H1 (cell line): Measurements from ENCODE around the gene POLR3G. TPM values are rescaled to one million over a fixed set of nuclear protein-coding genes. Genes with fewer than 3 reads are reported as not detected.

Experiments
- CTCF ChIA-PET: fragments of 300-600 bp; sonication (Branson Sonifier 250); formaldehyde crosslinking; loops from one replicate; lab custom pipeline; 2021; ENCODE audit not compliant: partially characterized antibody; lab: Charles Lee
- POLR2A ChIA-PET: fragments of 300-600 bp; sonication (Branson Sonifier 250); formaldehyde crosslinking; loops from one replicate; lab custom pipeline; 2021; ENCODE audit warnings: inconsistent platforms; ENCODE audit not compliant: partially characterized antibody; lab: Charles Lee
- DNase-seq, 2 experiments: peaks; one replicate each; pipeline versions ENCODE4 v3.0.0 to v3.0.0-alpha.2; 2010 to 2022; ENCODE audit warnings: low spot score in 2 of 2, low read depth in 1 of 2, mixed read lengths in 1 of 2
- FAIRE-seq: peaks from 2 replicates; lab custom pipeline; 2011; peaks lifted over from hg19 to GRCh38; lab: Jason Lieb, UNC
- H2AFZ ChIP-seq: 2 replicates; pipeline ENCODE4 v1.8.1; 2012; ENCODE audit warnings: low read length, inconsistent platforms
- H2AK5ac ChIP-seq: 2 replicates; pipeline ENCODE4 v1.6.1; 2013; ENCODE audit warnings: low read depth, low read length
- H2BK120ac ChIP-seq: replicated peaks from 2 replicates; pipeline ENCODE3; 2013; ENCODE audit warnings: low read depth, low read length, inconsistent platforms
- H2BK12ac ChIP-seq: 2 replicates; pipeline ENCODE4 v1.6.1; 2013; ENCODE audit warnings: low read depth, low read length
- H2BK15ac ChIP-seq: 2 replicates; pipeline ENCODE4 v1.6.1; 2013; ENCODE audit warnings: low read length
- H2BK20ac ChIP-seq: 2 replicates; pipeline ENCODE4 v1.6.1; 2013; ENCODE audit warnings: low read length
- H2BK5ac ChIP-seq: 2 replicates; pipeline ENCODE4 v1.6.1; 2013; ENCODE audit warnings: low read depth, low read length
- H3K14ac ChIP-seq: 2 replicates; pipeline ENCODE4 v1.6.1; 2013; ENCODE audit warnings: inconsistent platforms; ENCODE audit not compliant: insufficient read length
- H3K18ac ChIP-seq: 2 replicates; pipeline ENCODE4 v1.6.1; 2013; ENCODE audit warnings: low read length; ENCODE audit errors: extremely low read depth
- H3K23ac ChIP-seq: 2 replicates; pipeline ENCODE4 v1.6.1; 2013; ENCODE audit warnings: inconsistent platforms; ENCODE audit not compliant: insufficient read length
- H3K23me2 ChIP-seq: 2 replicates; pipeline ENCODE4 v1.6.1; 2013; ENCODE audit warnings: low read depth, low read length
- H3K27ac ChIP-seq: 2 replicates; pipeline ENCODE4 v1.6.1; 2011; ENCODE audit warnings: low read depth, low read length, inconsistent platforms
- H3K27me3 ChIP-seq, 4 experiments: replicated peaks in 1 of 4; 1 replicate in 1 of 4; 2 replicates in 3 of 4; pipeline versions ENCODE4 v1.6.1 to v1.8.1; 2011 to 2013; ENCODE audit warnings: low read length in 3 of 4, mild to moderate bottlenecking in 3 of 4, inconsistent platforms in 2 of 4, mixed read lengths in 2 of 4, moderate library complexity in 1 of 4; ENCODE audit not compliant: control insufficient read depth in 3 of 4, insufficient read depth in 3 of 4; ENCODE audit errors: extremely low read depth in 1 of 4
- H3K36me3 ChIP-seq, 4 experiments: 2 replicates each; pipeline versions ENCODE4 v1.6.1 to v1.8.1; 2011 to 2013; ENCODE audit warnings: mild to moderate bottlenecking in 4 of 4, low read length in 3 of 4, moderate library complexity in 2 of 4, control low read depth in 1 of 4, inconsistent platforms in 1 of 4; ENCODE audit not compliant: insufficient read depth in 4 of 4, control insufficient read depth in 2 of 4
- H3K4ac ChIP-seq: replicated peaks from 2 replicates; pipeline ENCODE3; 2013; ENCODE audit warnings: low read length, low read depth, mixed read lengths, inconsistent platforms; ENCODE audit not compliant: insufficient read length
- H3K4me1 ChIP-seq, 4 experiments: replicated peaks in 1 of 4; 1 replicate in 1 of 4; 2 replicates in 3 of 4; pipeline versions ENCODE4 v1.6.1 to v1.8.1; 2011 to 2013; ENCODE audit warnings: low read length in 3 of 4, inconsistent platforms in 2 of 4, mixed read lengths in 1 of 4; ENCODE audit not compliant: insufficient read depth in 4 of 4, control insufficient read depth in 3 of 4
- H3K4me2 ChIP-seq, 2 experiments: 2 replicates each; pipeline versions ENCODE4 v1.6.1 to v1.8.1; 2011 to 2013; ENCODE audit warnings: low read depth in 2 of 2, low read length in 2 of 2, control low read depth in 1 of 2, inconsistent platforms in 1 of 2, mild to moderate bottlenecking in 1 of 2; ENCODE audit not compliant: insufficient read depth in 1 of 2
- H3K4me3 ChIP-seq, 4 experiments: fragments of 200-600, 300-600 bp in 1 of 4; sonication (generic), shearing (Covaris generic), sonication (Bioruptor Twin) in 1 of 4; 2 replicates each; pipeline versions ENCODE4 v1.5.1 to v1.8.1; 2011 to 2016; ENCODE audit warnings: low read length in 4 of 4, low read depth in 3 of 4, control low read depth in 2 of 4, inconsistent platforms in 2 of 4, mild to moderate bottlenecking in 2 of 4, mixed read lengths in 1 of 4, moderate library complexity in 1 of 4; ENCODE audit not compliant: insufficient read depth in 2 of 4; ENCODE audit errors: extremely low read depth in 1 of 4
- H3K56ac ChIP-seq: replicated peaks from 2 replicates; pipeline ENCODE3; 2013; ENCODE audit warnings: low read depth, mild to moderate bottlenecking, mixed read lengths, low read length, inconsistent platforms; ENCODE audit not compliant: insufficient read length
- H3K79me1 ChIP-seq: 2 replicates; pipeline ENCODE4 v1.6.1; 2013; ENCODE audit warnings: low read depth, low read length, control low read depth
- H3K79me2 ChIP-seq, 2 experiments: 2 replicates each; pipeline versions ENCODE4 v1.6.1 to v1.8.1; 2012 to 2013; ENCODE audit warnings: low read length in 2 of 2, mild to moderate bottlenecking in 2 of 2, inconsistent platforms in 1 of 2; ENCODE audit not compliant: insufficient read depth in 2 of 2, control insufficient read depth in 1 of 2
- H3K9ac ChIP-seq, 4 experiments: replicated peaks in 1 of 4; 1 replicate in 1 of 4; 2 replicates in 3 of 4; pipeline versions ENCODE4 v1.6.1 to v1.8.1; 2011 to 2013; ENCODE audit warnings: low read depth in 3 of 4, low read length in 3 of 4, control low read depth in 2 of 4, mild to moderate bottlenecking in 2 of 4, moderate library complexity in 2 of 4, inconsistent platforms in 1 of 4; ENCODE audit errors: extremely low read depth in 1 of 4
- H3K9me3 ChIP-seq, 2 experiments: 2 replicates each; pipeline versions ENCODE4 v1.6.1 to v1.8.1; 2012 to 2013; ENCODE audit warnings: mild to moderate bottlenecking in 2 of 2, moderate library complexity in 2 of 2, control low read depth in 1 of 2, inconsistent platforms in 1 of 2, low read depth in 1 of 2, low read length in 1 of 2, mixed read lengths in 1 of 2; ENCODE audit not compliant: insufficient read depth in 2 of 2
- H4K20me1 ChIP-seq, 2 experiments: replicated peaks in 1 of 2; 2 replicates each; pipeline versions ENCODE3 to v1.8.1; 2011 to 2013; ENCODE audit warnings: inconsistent platforms in 2 of 2, low read length in 2 of 2, mild to moderate bottlenecking in 1 of 2; ENCODE audit not compliant: insufficient read depth in 2 of 2, control insufficient read depth in 1 of 2
- H4K5ac ChIP-seq: 2 replicates; pipeline ENCODE4 v1.6.1; 2013; ENCODE audit warnings: low read length, low read depth, mixed read lengths, inconsistent platforms; ENCODE audit not compliant: insufficient read length
- H4K8ac ChIP-seq: 2 replicates; pipeline ENCODE4 v1.8.0; 2013; ENCODE audit warnings: mild to moderate bottlenecking, moderate library complexity, low read length, inconsistent platforms; ENCODE audit not compliant: insufficient read depth; ENCODE audit errors: extremely low read depth
- H4K91ac ChIP-seq: replicated peaks from 2 replicates; pipeline ENCODE3; 2013; ENCODE audit warnings: low read length, mixed read lengths, inconsistent platforms; ENCODE audit not compliant: insufficient read length
- SRF ChIP-seq: IDR thresholded peaks from 2 replicates; pipeline ENCODE4 v1.6.1; 2011; ENCODE audit warnings: mild to moderate bottlenecking, low read depth, low read length, moderate library complexity
- polyA plus RNA-seq, 7 experiments: library from polyadenylated mRNA; depleted of rRNA in 3 of 7; stranded (reverse) in 5 of 7; unstranded in 2 of 7; fragments of >200 nt in 5 of 7; fragments of 200-250 nt in 2 of 7; gene quantifications; 1 replicate in 5 of 7; 2 replicates in 1 of 7; 4 replicates in 1 of 7; pipeline versions ENCODE4 v1.2.1 to v1.2.3, GENCODE V29; 2011 to 2013; ENCODE audit warnings: missing spikeins in 2 of 7, mixed read lengths in 2 of 7
- total RNA-seq: library from RNA; stranded (reverse); fragmentation: NEBNext Ultra II Directional; extraction: Animal tissue kit (Norgen Biotek cat#: 25700); gene quantifications from 2 replicates; pipeline ENCODE4 v1.2.1, GENCODE V29; 2021

Gene POLR3G
- total and polyA plus RNA-seq, 2 of the 8 experiments (the other 6 are each of a cell fraction or from before 2014, with no cell fraction given): 119 to 179 TPM

DNA sequence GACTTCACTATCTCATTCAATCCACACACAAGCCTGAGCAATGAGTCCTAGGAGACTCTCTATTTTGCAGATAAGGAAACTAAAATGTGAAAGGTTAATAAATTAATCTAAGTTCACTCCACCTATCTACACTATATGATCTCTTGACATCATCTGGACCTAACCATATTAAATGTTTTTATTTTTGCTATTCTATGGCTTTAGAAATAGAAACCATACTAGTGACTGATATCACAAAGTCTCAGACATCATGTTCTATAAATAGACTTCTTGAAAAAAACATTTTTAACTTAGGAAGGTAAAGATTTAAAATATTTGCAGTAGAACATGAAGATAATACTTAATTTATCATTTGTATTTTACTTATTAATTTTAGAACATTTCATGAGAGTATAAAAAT, 74.6 kb downstream of the POLR3G start:
- Histone ChIP-seq H3K27me3 (no peaks in the 10 kb centered on the region), H3K9ac (no peak overlapping the region), H3K4ac (no peak overlapping the region), H4K91ac (no peak overlapping the region), H2AK5ac (no peak overlapping the region), H3K79me1 (no peaks in the 10 kb centered on the region), H3K18ac (no peak overlapping the region), H3K9me3 (no peaks in the 10 kb centered on the region), H2BK15ac (no peak overlapping the region), H3K4me1 (peaks cover 0 to 10% (median 3%) of the 10 kb centered on the region in 4 experiments; a peak in 3 of 7 replicates), H2AFZ (no peak overlapping the region), H3K79me2 (no peaks in the 10 kb centered on the region), H4K8ac (no peak overlapping the region), H3K4me2 (no peak overlapping the region), H3K27ac (no peak overlapping the region), H3K4me3 (no peak overlapping the region), H2BK12ac (no peak overlapping the region), H4K20me1 (no peaks in the 10 kb centered on the region), H2BK5ac (no peak overlapping the region), H3K23me2 (no peaks in the 10 kb centered on the region), H3K36me3 (no peaks in the 10 kb centered on the region), H2BK120ac (no peak overlapping the region), H3K23ac (no peak overlapping the region), H4K5ac (no peak overlapping the region), H3K14ac (no peak overlapping the region), H2BK20ac (no peak overlapping the region), H3K56ac (no peak overlapping the region)
- ChIA-PET POLR2A (interaction anchor here (1.5 to 1.6 kb wide), 2 partner anchors 9 to 10 kb away, joined by 5 to 6 read pairs; no protein-coding TSS in a partner anchor), CTCF (interaction anchor here (0.6 kb wide), 1 partner anchor 100 kb away, joined by 4 read pairs; no protein-coding TSS in a partner anchor)
- FAIRE-seq (no peak), DNase-seq (no peak)
- no peak for TF ChIP-seq SRF
